A549 (cell line): ENCODE data around the gene UBN1.

Experiments used
- ATOH8 ChIP-seq: fragments of 250-450 bp; sonication (Bioruptor Pico); IDR thresholded peaks from 2 replicates; pipeline ENCODE4 v1.5.0; 2020; ENCODE audit warnings: low read depth, mild to moderate bottlenecking, moderate library complexity
- BCL3 ChIP-seq: fragments of >200 bp; sonication (Bioruptor Twin); formaldehyde crosslinking; IDR thresholded peaks from 3 replicates; pipeline ENCODE4 v1.6.1; 2016
- CEBPB ChIP-seq, 2 experiments: fragments of >200 bp in 1 of 2; sonication (Bioruptor Twin) in 1 of 2; formaldehyde crosslinking in 1 of 2; IDR thresholded peaks; 2 replicates each; pipeline ENCODE4 v1.6.1; 2012 to 2016
- CHD2 ChIP-seq: fragments of 150-350 bp; IDR thresholded peaks from 2 replicates; pipeline ENCODE4 v1.6.1; 2014; ENCODE audit warnings: low read length; ENCODE audit not compliant: partially characterized antibody
- CTCF ChIP-seq: fragments of >200 bp; sonication (Bioruptor Twin); formaldehyde crosslinking; IDR thresholded peaks from 3 replicates; pipeline ENCODE4 v1.5.1; 2016
- HMGXB4 ChIP-seq: fragments of 250-450 bp; sonication (Bioruptor Pico); IDR thresholded peaks from 2 replicates; pipeline ENCODE4 v1.5.0; 2021; ENCODE audit warnings: mild to moderate bottlenecking, moderate library complexity, borderline replicate concordance
- JUNB ChIP-seq: fragments of >200 bp; sonication (Bioruptor Twin); formaldehyde crosslinking; IDR thresholded peaks from 2 replicates; pipeline ENCODE4 v1.6.1; 2016
- KDM5A ChIP-seq: fragments of 200-600 bp; sonication (generic); IDR thresholded peaks from 2 replicates; pipeline ENCODE4 v1.6.1; 2016; ENCODE audit warnings: antibody characterized with exemption, mild to moderate bottlenecking
- MAX ChIP-seq: IDR thresholded peaks from 2 replicates; pipeline ENCODE4 v1.6.1; 2012
- MYC ChIP-seq: IDR thresholded peaks from 2 replicates; pipeline ENCODE4 v1.6.1; 2012; ENCODE audit warnings: mild to moderate bottlenecking, inconsistent platforms, low read length, improper control_type of control experiment, borderline replicate concordance
- NFE2L2 ChIP-seq: fragments of 150-350 bp; conservative IDR thresholded peaks from 2 replicates; pipeline ENCODE4 v1.6.1; 2014; ENCODE audit warnings: low read length
- RAD21 ChIP-seq, 2 experiments: fragments of >200 bp in 1 of 2; sonication (Bioruptor Twin) in 1 of 2; formaldehyde crosslinking in 1 of 2; IDR thresholded peaks in 1 of 2; conservative IDR thresholded peaks in 1 of 2; 2 replicates in 1 of 2; 3 replicates in 1 of 2; pipeline ENCODE4 v1.6.1; 2012 to 2018; ENCODE audit warnings: inconsistent platforms in 1 of 2
- SMC3 ChIP-seq: fragments of >200 bp; sonication (Bioruptor Twin); formaldehyde crosslinking; IDR thresholded peaks from 3 replicates; pipeline ENCODE4 v1.6.1; 2018; ENCODE audit warnings: inconsistent platforms

- TF ChIP-seq CTCF (no peak), RAD21 (conservative IDR thresholded peaks at IDR 0.05 in 1 of 2, IDR thresholded peaks at IDR 0.05 in 1 of 2) (no peak), NFE2L2 (no peak), HMGXB4 (CRISPR knock-in tag) (no peak), SMC3 (no peak), MYC (no peak), JUNB (no peak), MAX (no peak), CEBPB (IDR thresholded peaks at IDR 0.05) (no peak), KDM5A (no peak), CHD2 (no peak), ATOH8 (CRISPR knock-in tag) (no peak), BCL3 (no peak)
Measured at GRCh38 chr16:4924593-4925292, 77.5 kb downstream of the UBN1 start.
